HG03097 (cell line): Measurements from ENCODE around the gene IRF2BPL.

Experiments
- ATAC-seq: cut with Tn5 transposase; IDR thresholded peaks from one replicate; pipeline ENCODE4 v1.9.1; 2021; ENCODE audit not compliant: unreplicated experiment, low FRiP score

IRF2BPL gene

GRCh38 chr14:77028384-77029231 lies at the start of gene IRF2BPL:
IRF2BPL (minus strand) TSS chr14:77028708; CDS start chr14:77027792, 916 bp downstream.
- ATAC-seq = peak; percentile 69

DNA sequence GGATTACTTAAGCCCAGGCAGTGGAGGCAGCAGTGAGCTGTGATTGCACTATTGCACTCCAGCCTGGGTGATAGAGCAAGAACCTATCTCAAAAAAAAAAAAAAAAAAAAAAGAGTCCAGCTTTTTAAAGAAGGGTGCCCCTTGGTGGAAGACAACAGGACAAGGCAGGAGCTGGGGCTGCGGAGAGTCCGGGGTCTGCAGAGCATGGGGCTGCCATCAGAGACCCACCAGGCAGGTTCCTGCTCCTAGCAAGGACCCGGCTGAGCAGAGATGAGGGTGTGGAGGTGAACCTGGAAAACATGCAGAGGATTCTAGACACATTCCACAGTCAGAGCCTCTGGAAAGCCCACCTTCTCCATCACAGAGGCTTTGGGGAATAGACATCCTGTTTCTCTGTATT lies 48.5 kb upstream of the IRF2BPL start:
- no peak for ATAC-seq

DNA sequence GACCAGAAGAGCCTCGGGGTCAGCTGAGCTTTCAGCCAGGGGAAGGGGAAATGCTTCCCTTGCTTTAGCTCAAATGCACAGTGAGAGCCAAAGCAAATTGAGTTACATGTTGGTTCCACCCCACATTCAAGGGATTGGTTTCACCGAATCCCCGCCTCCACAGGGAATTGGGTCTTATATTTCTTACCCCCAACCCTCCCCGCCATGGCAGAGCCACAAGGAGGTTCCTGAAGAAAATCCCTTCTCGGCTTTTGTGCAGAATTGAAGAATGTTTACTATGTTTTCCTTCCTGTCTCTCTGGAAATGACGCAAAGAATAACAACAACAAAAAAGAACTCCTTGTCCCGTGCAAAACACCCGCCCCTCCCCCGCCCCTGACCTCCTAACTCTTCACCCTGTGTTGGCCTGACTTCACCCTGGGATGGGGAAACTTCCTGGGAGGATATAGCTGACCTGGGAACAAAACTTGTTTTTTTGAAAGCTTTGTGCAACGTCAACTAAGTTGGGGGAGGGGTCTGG lies 47.7 kb upstream of the IRF2BPL start:
- no peak for ATAC-seq

DNA sequence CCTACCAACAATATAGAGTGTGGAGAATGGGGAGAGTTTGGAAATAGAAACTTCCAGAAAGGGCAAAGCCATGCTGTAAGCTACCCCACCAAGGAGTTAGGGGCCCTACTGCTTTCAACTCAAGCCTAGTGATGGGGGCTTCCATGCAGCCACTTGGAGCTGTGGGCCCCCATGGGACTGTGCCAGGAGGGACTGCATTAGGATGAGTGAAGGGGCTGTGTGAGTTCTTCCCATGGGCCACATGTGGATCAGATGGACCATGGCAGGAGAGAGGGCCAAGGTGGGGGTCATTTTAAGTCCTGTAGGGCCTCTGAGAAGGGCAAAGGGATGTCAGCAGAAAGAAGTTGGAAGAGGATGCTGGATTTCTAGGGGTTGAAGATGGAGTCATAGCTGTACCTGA lies 46.5 kb upstream of the IRF2BPL start:
- no peak for ATAC-seq

DNA sequence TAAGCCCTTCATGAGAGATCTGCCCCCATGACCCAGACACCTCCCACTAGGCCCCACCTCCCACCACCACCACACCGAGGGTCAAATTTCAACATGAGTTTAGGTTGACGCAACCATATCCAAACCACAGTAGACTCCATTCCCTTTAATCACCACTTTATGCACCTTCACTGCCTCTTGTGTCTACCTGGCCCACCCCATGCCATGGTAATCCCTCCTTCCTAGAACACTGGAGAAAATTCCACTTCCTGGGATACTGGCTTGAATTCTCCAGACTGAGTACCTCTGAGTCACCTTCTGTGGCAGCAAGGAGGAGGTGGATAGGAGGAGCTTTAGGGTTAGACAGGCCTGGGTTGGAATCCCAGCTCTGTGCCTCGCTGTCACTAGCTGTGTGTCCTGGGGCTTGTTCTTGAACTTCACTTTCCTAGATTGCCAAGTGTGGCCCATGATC lies 43.5 kb upstream of the IRF2BPL start:
- ATAC-seq = no peak

- no peak for ATAC-seq
These were observed 41.0 kb upstream of the IRF2BPL start for GRCh38 chr14:77069551-77069950.

DNA sequence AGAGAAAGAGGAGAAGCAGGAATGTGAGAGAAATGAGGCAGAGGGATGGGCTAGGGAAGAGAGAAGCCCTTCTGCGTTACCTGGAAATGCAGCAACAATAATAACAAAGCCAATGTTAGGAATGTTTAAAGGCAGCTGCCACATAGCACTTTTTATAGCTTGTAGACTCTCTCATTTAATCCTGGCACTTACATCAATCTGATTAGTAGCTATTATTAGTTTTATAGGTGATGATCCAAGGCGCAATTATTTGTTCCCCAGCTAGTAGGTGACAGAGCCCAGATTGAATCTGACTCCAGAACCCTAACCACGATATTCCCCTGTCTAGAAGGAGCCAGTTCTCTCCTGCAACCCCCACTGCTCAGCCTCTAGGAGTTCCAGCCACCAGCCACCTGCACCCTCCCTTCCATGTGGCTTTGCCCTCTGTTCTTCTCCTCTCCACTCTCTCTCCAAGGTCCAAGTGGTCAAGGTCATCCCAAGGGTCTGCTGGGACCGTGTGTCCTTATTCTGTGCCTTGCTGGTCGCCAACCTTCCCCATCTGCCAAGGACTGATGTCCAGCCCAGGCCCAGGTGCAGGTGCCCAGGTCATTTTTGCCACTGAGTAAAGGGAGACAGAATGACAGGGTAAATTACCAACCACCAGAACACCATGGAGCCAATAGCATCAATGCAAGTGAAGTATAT lies 40.2 kb upstream of the IRF2BPL start:
- no peak for ATAC-seq

DNA sequence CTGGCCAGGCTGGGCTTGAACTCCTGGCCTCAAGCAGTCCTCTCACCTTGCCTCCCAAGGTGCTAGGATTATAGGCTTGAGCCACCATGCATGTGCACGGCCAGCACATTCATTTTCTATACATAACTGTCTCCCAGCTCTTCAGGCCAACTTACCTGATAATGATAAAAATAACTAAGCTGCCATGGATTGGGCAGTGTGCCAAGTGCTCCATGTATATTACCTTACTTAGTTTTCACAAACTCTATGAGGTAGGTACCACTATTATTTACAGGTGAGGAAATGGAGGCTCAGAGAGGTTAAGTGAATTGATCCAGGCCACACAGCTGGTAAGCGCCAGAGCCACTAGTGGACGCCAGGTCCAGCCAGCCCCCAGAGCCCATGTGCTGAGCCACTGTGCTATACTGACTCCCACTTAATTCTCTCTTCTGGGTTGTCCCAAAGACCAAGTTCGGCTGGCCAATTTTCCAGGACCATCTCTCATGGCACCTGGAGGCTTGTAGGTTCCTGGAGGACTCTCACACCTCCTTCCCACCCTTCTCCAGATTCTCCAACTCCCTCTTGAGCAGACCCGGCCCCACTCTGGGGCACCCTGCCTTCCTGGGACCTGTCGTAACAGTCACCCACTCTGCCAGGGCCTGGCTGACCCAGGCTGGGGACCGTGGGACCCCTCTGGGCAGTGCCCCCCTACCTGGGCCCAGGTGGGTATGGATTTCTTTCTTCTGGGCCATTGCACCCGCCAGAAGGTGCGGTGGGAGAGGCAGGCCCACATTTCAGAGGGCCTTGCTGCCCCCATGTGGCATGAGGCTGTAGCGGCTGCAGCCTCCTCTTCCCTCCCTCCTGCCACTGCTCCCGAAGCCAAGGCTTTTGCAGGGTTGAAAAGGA lies 39.4 kb upstream of the IRF2BPL start:
- no peak for ATAC-seq

DNA sequence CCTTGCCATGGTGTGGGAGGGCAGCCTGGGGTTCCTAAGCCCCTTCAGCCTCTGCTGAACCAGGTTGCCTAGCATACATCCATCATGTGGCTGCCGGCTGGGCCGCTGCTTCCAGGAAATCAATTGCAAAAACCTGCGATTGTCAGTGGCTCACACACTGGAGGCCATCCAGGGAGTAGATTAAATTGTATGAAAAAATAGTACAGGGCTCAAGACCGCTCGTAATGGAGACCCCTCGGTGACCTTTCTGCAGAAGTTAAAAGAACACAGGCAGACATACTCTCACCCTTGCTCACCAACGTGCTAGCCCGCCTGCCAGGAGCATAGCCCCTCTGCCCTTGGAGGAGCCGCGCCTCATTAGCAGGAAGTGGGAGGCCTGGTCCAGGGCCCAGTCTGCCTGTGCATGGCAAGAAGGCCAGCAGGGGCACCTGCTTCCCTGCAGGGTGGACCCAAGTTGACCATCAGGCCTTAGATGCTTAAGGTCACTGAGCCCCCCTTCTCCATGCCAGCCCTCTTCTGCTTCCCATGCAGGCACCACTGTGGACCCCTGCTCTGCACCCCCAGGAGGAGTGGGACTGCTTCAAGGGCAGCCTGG lies 38.2 kb upstream of the IRF2BPL start:
- ATAC-seq = no peak

DNA sequence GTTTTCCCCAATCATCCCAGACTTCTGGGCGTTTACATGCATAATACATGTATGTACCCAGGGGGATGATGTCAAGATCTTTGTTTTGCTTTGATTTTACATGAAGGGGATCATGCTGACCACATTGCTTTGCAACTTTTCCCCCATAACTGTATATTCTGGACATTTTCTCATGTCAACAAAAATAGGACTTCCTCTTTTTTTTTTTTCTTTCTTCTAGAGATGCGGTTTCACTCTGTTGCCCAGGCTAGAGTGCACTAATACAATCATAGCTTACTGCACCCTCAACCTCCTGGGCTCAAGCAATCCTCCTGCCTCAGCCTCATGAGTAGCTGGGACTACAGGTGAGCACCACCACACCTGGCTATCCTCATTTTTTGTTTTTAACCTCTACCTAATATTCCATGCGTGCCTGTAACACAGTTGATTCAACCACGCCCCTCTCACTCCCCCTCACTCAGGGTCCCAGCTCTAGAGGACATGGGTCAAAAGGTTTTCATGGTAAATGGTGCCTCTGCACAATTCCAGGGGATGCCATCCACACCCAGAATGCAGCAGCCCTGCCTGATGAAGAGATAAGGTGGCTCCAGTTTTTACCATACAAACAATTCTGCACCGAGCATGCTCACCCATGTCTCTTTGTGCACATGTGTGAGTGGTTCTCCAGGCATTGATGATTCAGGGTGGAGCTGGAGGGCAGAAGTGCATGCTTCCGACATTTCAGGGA lies 37.5 kb upstream of the IRF2BPL start:
- no peak for ATAC-seq

DNA sequence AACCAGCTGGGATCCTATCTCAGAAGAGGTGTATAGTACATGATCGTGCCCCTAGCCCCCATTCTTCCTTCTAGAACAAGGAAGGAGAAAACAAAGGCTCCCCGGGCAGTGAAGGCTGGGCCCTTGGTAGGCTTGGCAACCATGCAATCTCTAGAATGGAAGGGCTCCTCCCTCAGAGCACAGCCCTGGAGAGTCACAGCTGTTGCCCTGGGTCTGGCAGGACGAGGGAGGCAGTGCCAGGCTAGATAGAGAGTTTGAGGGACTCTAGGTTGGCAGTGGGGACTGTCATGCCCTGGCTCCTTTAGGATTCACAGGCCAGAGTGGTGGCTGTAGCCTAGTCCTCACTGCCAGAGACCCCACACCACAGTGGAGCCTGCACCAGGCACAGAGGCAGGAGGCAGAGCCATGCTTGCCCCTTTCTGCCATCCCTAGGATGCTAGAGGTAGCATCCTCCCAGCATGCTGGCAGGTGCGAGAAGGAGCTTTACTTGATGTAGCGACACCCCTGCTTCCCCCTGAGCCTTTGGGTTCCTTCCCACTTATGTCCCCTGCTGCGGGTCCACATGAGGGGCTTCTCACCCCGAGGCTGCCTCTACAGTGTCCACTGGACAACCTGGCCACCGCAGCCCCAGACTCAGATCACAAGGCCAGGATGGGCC lies 36.1 kb upstream of the IRF2BPL start:
- no peak for ATAC-seq

DNA sequence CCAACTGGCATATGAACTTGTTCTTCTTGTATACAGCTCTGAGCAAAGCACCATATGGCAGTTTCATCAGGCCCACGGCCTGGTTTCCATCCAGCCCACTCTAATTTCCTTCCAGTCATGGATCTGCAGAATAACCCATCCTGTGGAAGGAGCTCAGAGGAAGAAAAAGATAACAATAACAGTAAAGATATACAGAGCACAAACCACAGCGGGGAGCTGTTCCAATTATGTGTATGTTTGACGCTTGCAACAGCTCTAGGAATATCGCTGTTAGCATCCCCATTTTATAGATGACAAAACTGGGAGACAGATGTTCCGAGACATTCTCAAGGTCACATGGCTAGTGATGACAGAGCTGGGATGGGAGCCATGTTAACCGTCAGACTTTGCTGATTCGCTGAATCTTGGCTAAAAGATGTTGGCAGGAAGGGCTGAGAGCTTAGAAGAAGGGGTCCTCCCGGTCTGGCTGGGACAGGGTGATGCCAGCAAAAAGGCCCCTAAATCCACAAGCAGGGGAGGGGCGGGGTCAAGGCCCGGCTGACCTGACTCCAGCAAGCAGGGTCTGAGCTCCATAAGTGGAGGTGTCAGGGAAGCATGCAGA lies 35.2 kb upstream of the IRF2BPL start:
- ATAC-seq = no peak

DNA sequence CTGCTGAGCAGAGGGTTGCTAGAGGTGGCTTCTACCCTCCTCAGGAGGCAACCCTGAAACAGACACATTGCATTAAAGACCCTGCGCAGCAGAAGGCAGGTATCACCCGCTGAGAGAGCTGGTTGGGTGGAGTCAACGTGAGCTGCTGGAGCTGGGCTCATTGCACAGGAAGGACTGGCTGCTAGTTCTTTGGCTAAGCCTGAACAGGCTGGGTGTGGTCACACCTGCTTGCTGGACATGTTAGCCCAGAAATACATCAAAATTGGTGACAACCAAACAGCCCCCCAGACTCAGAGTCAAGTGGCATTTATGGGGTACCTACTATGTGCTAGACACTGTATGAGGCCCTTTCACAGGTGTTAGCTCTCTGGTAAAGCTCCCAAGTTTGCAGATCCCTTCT lies 33.8 kb upstream of the IRF2BPL start:
- ATAC-seq = no peak

DNA sequence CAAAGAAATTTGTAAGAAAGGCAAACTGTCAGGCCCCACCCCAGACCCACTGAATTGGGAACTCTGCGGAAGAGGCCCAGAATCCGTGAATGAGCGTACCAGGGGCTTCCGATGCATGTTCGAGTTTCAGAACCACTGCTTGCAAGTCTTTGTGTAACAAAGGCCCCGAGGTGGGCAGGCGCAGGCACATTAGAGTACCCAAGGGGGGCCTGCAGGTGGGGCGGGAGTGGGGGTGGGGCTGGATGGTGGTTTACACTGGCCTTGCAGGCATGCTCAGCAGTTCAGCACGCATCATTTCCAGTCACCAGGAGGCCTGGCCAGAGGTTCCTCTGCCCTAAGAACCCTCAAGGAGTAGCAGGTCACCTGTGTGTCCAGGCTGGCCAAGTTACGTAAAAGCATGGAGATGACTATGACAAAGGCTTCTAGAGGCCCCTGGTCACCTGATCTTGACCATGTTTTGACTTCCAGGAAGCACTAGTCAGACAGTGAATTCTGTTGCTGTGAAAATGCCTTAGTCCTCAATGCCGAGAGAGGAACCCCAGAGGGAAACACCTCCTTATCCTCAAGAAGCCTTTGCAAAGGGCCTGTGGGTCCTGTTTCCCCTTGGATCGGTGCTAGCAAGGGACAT lies 33.2 kb upstream of the IRF2BPL start:
- no peak for ATAC-seq

DNA sequence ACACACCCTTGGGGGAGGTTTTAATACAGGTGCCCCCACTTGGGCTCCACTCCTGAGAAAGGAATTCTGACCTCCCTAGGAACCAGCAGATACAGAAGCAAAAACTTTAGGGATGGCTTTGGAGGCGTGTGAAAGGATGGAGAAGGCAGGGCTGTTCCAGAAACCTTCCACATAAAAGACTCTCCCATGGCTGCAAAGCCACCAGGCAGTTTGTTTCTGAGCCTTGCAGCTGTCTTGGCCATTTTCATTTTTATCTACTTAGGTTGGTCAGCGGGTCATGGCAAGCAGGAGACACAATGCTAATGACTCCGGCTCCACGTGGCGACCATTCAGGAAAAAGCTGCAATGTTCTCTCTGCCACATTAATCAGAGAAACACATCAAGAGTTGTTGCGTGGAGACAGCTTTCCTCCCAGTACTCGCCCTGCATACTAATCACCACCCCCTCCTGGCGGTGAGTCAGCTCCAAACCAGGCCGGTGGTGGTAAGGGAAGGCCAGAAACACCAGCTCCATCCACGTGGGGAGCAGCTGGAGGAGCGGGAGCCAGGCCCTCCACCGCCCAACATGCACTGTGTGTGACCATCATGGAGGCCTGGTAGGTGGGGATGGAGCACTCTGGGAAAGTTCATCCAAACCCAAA lies 30.9 kb upstream of the IRF2BPL start:
- no peak for ATAC-seq

- ATAC-seq = no peak
These were observed 30.3 kb upstream of the IRF2BPL start for GRCh38 chr14:77058785-77059184.

- no peak for ATAC-seq
These were observed 29.6 kb upstream of the IRF2BPL start for GRCh38 chr14:77058117-77058516.

GRCh38 chr14:77055981-77056380 lies 27.5 kb upstream of the IRF2BPL start:
- no peak for ATAC-seq
